AG04450 (cell line): ENCODE data around the gene CAMLG. TPM values are rescaled to one million over a fixed set of nuclear protein-coding genes. Genes with fewer than 3 reads are reported as not detected.

Experiments
- CTCF ChIA-PET: fragments of 300-600, 350-600 bp; formaldehyde crosslinking; extraction: SDS; loops from one replicate; lab custom pipeline; 2022; ENCODE audit warnings: antibody characterized with exemption, inconsistent platforms; lab: Charles Lee
- POLR2A ChIA-PET: fragments of 350-600 bp; formaldehyde crosslinking; extraction: SDS; loops from one replicate; lab custom pipeline; 2021; ENCODE audit warnings: antibody characterized with exemption, inconsistent platforms; lab: Yijun Ruan, JAX
- DNase-seq: peaks from one replicate; pipeline ENCODE4 v3.0.0-alpha.2; 2011; ENCODE audit warnings: low read depth, low spot score
- H3K27ac ChIP-seq: one replicate; pipeline ENCODE4 v1.5.1; 2012; ENCODE audit warnings: low read depth, low read length, control low read depth
- H3K27me3 ChIP-seq: one replicate; pipeline ENCODE4 v1.6.0; 2012; ENCODE audit warnings: low read length; ENCODE audit not compliant: control insufficient read depth, insufficient read depth
- H3K4me3 ChIP-seq: 2 replicates; pipeline ENCODE4 v1.5.1; 2011; ENCODE audit warnings: mild to moderate bottlenecking, low read depth, low read length, control low read depth
- H3K9me3 ChIP-seq: 2 replicates; pipeline ENCODE4 v1.5.1; 2012; ENCODE audit warnings: low read length; ENCODE audit not compliant: control insufficient read depth, insufficient read depth
- CTCF ChIP-seq: IDR thresholded peaks from 2 replicates; pipeline ENCODE4 v1.5.1; 2011; ENCODE audit warnings: low read depth, low read length, control low read depth, inconsistent platforms
- polyA plus RNA-seq: library from polyadenylated mRNA; depleted of rRNA; stranded (reverse); fragments of >200 nt; gene quantifications from 2 replicates; pipeline ENCODE4 v1.2.3, GENCODE V29; 2011; rRNA removed
- small RNA-seq: library from RNA; depleted of rRNA; stranded (forward); fragments of <200 nt; gene quantifications from one replicate; pipeline ENCODE3, GENCODE V24; 2012; ENCODE audit warnings: low read depth; ENCODE audit not compliant: insufficient read length

CAMLG gene
- polyA plus RNA-seq, 1 experiment, result 29.3 TPM

- H3K27me3 ChIP-seq, result no peaks in the 10 kb centered on the region
- no peak overlapping the region for H3K27ac ChIP-seq
- no peaks in the 10 kb centered on the region for H3K9me3 ChIP-seq
- no peak overlapping the region for H3K4me3 ChIP-seq
- CTCF ChIA-PET, result no interaction called here
- TF ChIP-seq CTCF, result no peak
- POLR2A ChIA-PET, result no interaction called here
- DNase-seq, result no peak
Measured at GRCh38 chr5:134798468-134798867, 60.1 kb downstream of the CAMLG start.

Small RNA genes lying within 50 kb of the gene (small RNA-seq; reads per million reads assigned to genes)
- gene RNU6-1164P (not detected), gene RNU6-757P (not detected)

Other genes starting within 250 kb of the CAMLG start
- gene JADE2, start 212.9 kb upstream of the CAMLG start, polyA plus RNA-seq, result 12.4 and 13.2 TPM in 2 replicates
- gene SAR1B, start 105.7 kb upstream of the CAMLG start, polyA plus RNA-seq, result 63.8 and 81.6 TPM in 2 replicates
- 35.9 and 46.7 TPM in 2 replicates for gene SEC24A, start 89.8 kb upstream of the CAMLG start, polyA plus RNA-seq
- gene DDX46, start 20.2 kb downstream of the CAMLG start, polyA plus RNA-seq, result 36.6 and 45.4 TPM in 2 replicates
- gene C5orf24, start 107.4 kb downstream of the CAMLG start, polyA plus RNA-seq, result 73.0 and 92.3 TPM in 2 replicates
- 102 and 109 TPM in 2 replicates for gene TXNDC15, start 135.8 kb downstream of the CAMLG start, polyA plus RNA-seq
- 4.5 and 4.8 TPM in 2 replicates for gene PCBD2, start 166.6 kb downstream of the CAMLG start, polyA plus RNA-seq
- 0.21 and 0.22 TPM in 2 replicates for gene CATSPER3, start 229.4 kb downstream of the CAMLG start, polyA plus RNA-seq